ENCODE measurements around the gene GMDS. TPM values are rescaled to one million over a fixed set of nuclear protein-coding genes. Genes with fewer than 3 reads are reported as not detected.

Gene GMDS
- total and polyA plus RNA-seq, 2 donors = 19.9 to 28.4 TPM

DNA sequence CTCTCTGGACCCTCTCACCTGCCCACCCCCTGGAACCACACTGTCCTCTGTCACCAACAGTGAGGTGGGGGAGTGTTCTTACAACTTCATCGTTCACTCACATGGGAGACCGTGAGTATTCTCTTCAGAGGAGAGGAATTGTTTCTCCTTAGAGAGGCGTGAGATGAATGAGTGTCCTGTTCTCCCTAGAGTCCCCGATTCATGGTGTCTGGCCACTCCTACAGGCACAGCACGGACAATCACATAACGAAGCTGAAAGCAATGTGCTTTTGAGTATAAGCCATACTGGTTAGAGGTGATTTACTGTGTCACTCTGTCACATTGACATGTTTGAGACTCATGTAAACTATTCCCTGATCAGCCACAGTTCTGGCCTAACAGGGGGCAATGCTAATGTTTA, 581.1 kb downstream of the GMDS start:
- H3K36me3 ChIP-seq (ENCODE audit: control insufficient read depth in 2 of 2, insufficient read depth in 2 of 2, low read length in 1 of 2) = no peaks in the 10 kb centered on the region
- peaks cover 0 to 3% of the 10 kb centered on the region in 2 donors for H3K4me1 ChIP-seq (ENCODE audit: control insufficient read depth in 2 of 2, insufficient read depth in 2 of 2, low read length in 2 of 2)
- 92% methylated on average over 6 of the region's 6 CpGs for WGBS
- no peaks in the 10 kb centered on the region for H3K27me3 ChIP-seq (ENCODE audit: control insufficient read depth in 2 of 2, insufficient read depth in 1 of 2, low read length in 1 of 2)
- no peaks in the 10 kb centered on the region for H3K9me3 ChIP-seq (ENCODE audit: control insufficient read depth in 2 of 2, insufficient read depth in 1 of 2, low read length in 1 of 2)
- no peak overlapping the region for H3K4me3 ChIP-seq (ENCODE audit: low read length in 2 of 2)
- no peak for DNase-seq (ENCODE audit: low read depth in 6 of 9, low spot score in 9 of 9)
- no peak overlapping the region for H3K27ac ChIP-seq (ENCODE audit: low read depth in 1 of 2, low read length in 1 of 2)

DNA sequence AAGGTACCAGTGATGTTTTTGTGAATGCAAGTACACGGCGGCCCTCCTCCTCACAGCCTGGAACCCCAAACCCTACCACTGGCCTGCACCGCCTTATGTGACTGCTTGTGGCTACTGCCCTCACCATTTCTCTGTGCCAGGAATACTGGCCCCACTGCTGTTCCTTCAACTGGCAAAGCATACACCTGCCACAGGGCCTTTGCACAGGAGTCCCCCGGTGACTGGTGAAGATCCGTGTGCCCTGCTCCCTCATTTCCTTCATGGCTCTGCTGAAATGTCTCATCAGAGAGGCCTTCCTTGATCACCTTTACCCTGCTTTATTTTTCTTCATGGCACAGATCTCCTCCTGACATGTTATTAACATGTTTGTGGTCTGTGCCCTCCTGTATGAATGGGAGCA, 581.9 kb downstream of the GMDS start:
- Histone ChIP-seq H3K9me3 (ENCODE audit: control insufficient read depth in 2 of 2, insufficient read depth in 1 of 2, low read length in 1 of 2) (no peaks in the 10 kb centered on the region), H3K4me1 (ENCODE audit: control insufficient read depth in 2 of 2, insufficient read depth in 2 of 2, low read length in 2 of 2) (peaks cover 0 to 3% of the 10 kb centered on the region in 2 donors), H3K27me3 (ENCODE audit: control insufficient read depth in 2 of 2, insufficient read depth in 1 of 2, low read length in 1 of 2) (no peaks in the 10 kb centered on the region), H3K4me3 (ENCODE audit: low read length in 2 of 2) (no peak overlapping the region), H3K36me3 (ENCODE audit: control insufficient read depth in 2 of 2, insufficient read depth in 2 of 2, low read length in 1 of 2) (no peaks in the 10 kb centered on the region), H3K27ac (ENCODE audit: low read depth in 1 of 2, low read length in 1 of 2) (no peak overlapping the region)
- DNase-seq (ENCODE audit: low read depth in 6 of 9, low spot score in 9 of 9) = no peak
- 98% methylated on average over 5 of the region's 5 CpGs for WGBS

DNA sequence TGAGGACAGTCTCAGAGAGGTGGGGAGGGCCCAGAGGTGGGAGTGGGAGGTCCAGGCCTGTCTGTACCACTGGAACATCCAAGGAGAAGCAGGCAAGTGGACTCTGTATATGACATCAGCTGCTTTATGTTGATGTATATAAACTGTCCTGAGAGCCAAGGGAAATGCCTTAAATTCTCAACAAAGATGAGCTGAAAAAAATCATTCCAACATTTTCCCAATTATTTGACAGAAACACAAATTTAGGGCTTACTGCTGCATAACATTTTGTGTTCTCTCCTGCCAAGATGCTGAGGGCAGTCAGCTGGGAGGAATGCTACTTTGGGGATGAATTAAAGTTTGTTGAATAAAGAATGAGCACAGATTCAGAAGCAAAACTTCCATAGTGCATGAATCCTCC, 582.9 kb downstream of the GMDS start:
- peaks cover 0 to 3% of the 10 kb centered on the region in 2 donors for H3K4me1 ChIP-seq (ENCODE audit: control insufficient read depth in 2 of 2, insufficient read depth in 2 of 2, low read length in 2 of 2)
- no peak overlapping the region for H3K27ac ChIP-seq (ENCODE audit: low read depth in 1 of 2, low read length in 1 of 2)
- no peak overlapping the region for H3K4me3 ChIP-seq (ENCODE audit: low read length in 2 of 2)
- no peak for DNase-seq (ENCODE audit: low read depth in 6 of 9, low spot score in 9 of 9)
- no peaks in the 10 kb centered on the region for H3K9me3 ChIP-seq (ENCODE audit: control insufficient read depth in 2 of 2, insufficient read depth in 1 of 2, low read length in 1 of 2)
- no peaks in the 10 kb centered on the region for H3K27me3 ChIP-seq (ENCODE audit: control insufficient read depth in 2 of 2, insufficient read depth in 1 of 2, low read length in 1 of 2)
- no peaks in the 10 kb centered on the region for H3K36me3 ChIP-seq (ENCODE audit: control insufficient read depth in 2 of 2, insufficient read depth in 2 of 2, low read length in 1 of 2)

DNA sequence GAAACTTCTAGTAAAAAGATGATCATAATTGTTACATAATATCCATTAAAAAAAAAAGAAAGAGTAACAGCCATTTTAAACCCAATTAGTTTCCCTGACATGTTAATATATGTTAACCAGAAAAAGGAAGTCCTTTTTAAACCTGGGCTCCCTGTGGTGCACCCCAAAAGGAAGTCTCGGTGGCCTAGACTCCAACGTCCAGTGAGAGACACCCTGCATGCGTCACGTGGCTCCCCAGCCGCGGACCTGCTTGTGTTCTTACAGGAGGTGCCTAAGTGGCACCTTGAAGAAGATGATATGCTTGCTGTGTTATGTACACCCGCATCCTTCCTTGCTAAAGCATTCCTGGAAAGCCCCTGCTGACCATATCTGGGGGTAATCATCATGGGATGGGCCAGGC, 585.6 kb downstream of the GMDS start:
- Histone ChIP-seq H3K4me1 (ENCODE audit: control insufficient read depth in 2 of 2, insufficient read depth in 2 of 2, low read length in 2 of 2) (no peaks in the 10 kb centered on the region), H3K27me3 (ENCODE audit: control insufficient read depth in 2 of 2, insufficient read depth in 1 of 2, low read length in 1 of 2) (no peaks in the 10 kb centered on the region), H3K27ac (ENCODE audit: low read depth in 1 of 2, low read length in 1 of 2) (no peak overlapping the region), H3K36me3 (ENCODE audit: control insufficient read depth in 2 of 2, insufficient read depth in 2 of 2, low read length in 1 of 2) (no peaks in the 10 kb centered on the region), H3K4me3 (ENCODE audit: low read length in 2 of 2) (no peak overlapping the region), H3K9me3 (ENCODE audit: control insufficient read depth in 2 of 2, insufficient read depth in 1 of 2, low read length in 1 of 2) (no peaks in the 10 kb centered on the region)
- 63% methylated on average over 7 of the region's 7 CpGs for WGBS
- no peak for DNase-seq (ENCODE audit: low read depth in 6 of 9, low spot score in 9 of 9)

DNA sequence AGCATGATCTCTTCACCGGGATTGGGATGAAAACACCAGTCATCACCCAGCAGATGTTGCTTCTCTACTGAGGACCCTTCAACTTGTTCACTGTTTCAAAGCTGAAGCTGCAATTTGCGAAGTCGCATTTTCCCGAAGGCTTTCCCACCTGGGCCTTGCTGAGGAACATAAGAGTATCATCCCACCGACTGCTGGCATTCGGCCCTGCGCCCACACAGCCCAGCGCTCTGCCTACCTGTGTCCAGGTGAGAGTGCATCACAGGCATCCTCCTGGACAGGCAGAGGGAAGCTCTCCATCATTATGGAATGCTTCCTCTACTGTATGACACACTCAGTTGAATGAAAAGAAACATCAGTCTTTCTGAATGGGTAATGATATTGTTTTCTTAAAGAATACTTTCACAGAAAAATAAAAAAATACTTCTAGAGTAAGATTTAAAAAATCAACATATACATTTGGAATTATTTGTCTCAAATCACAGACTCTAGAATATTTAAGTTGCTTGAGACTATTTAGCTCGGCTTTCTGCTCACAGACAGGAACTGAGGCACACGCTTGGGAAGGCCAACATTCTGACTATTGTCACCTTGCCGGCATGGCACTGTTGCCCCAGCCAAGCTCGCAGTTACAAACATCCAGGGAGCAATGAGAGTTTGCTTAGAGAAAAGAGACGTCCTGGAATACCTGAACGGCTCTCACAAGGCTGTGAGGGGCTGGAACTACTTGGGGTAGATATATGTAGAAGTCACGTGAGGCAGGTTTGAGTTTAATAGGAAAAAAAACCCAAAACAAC, 587.0 kb downstream of the GMDS start:
- Histone ChIP-seq H3K27me3 (ENCODE audit: control insufficient read depth in 2 of 2, insufficient read depth in 1 of 2, low read length in 1 of 2) (no peaks in the 10 kb centered on the region), H3K4me1 (ENCODE audit: control insufficient read depth in 2 of 2, insufficient read depth in 2 of 2, low read length in 2 of 2) (no peaks in the 10 kb centered on the region), H3K9me3 (ENCODE audit: control insufficient read depth in 2 of 2, insufficient read depth in 1 of 2, low read length in 1 of 2) (no peaks in the 10 kb centered on the region), H3K36me3 (ENCODE audit: control insufficient read depth in 2 of 2, insufficient read depth in 2 of 2, low read length in 1 of 2) (no peaks in the 10 kb centered on the region), H3K27ac (ENCODE audit: low read depth in 1 of 2, low read length in 1 of 2) (no peak overlapping the region), H3K4me3 (ENCODE audit: low read length in 2 of 2) (no peak overlapping the region)
- WGBS = 98% methylated on average over 15 of the region's 15 CpGs
- DNase-seq (ENCODE audit: low read depth in 6 of 9, low spot score in 9 of 9) = no peak

DNA sequence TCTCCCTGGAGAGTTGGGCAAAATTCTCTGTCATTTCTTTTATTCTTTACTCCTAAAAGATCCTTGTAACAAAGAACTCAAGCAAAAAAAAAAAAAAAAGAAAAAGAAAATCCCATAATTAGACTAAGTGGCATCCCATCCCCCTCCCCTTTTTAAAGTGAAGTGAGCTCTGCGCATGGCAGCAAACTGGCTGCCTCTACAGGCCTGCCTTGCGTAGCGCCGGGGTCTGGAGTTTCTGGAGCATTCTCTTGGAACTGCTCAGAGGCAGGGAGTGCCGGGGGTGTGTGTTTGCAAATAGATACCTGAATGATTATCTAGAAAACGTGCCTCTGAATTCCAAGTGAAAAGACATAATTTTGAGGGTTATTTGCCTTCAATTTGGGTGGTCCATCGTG, 587.6 kb downstream of the GMDS start:
- no peaks in the 10 kb centered on the region for H3K9me3 ChIP-seq (ENCODE audit: control insufficient read depth in 2 of 2, insufficient read depth in 1 of 2, low read length in 1 of 2)
- H3K36me3 ChIP-seq (ENCODE audit: control insufficient read depth in 2 of 2, insufficient read depth in 2 of 2, low read length in 1 of 2) = no peaks in the 10 kb centered on the region
- no peaks in the 10 kb centered on the region for H3K27me3 ChIP-seq (ENCODE audit: control insufficient read depth in 2 of 2, insufficient read depth in 1 of 2, low read length in 1 of 2)
- H3K4me1 ChIP-seq (ENCODE audit: control insufficient read depth in 2 of 2, insufficient read depth in 2 of 2, low read length in 2 of 2) = no peaks in the 10 kb centered on the region
- no peak overlapping the region for H3K27ac ChIP-seq (ENCODE audit: low read depth in 1 of 2, low read length in 1 of 2)
- 96% methylated on average over 7 of the region's 7 CpGs for WGBS
- DNase-seq (ENCODE audit: low read depth in 6 of 9, low spot score in 9 of 9) = no peak
- H3K4me3 ChIP-seq (ENCODE audit: low read length in 2 of 2) = no peak overlapping the region

DNA sequence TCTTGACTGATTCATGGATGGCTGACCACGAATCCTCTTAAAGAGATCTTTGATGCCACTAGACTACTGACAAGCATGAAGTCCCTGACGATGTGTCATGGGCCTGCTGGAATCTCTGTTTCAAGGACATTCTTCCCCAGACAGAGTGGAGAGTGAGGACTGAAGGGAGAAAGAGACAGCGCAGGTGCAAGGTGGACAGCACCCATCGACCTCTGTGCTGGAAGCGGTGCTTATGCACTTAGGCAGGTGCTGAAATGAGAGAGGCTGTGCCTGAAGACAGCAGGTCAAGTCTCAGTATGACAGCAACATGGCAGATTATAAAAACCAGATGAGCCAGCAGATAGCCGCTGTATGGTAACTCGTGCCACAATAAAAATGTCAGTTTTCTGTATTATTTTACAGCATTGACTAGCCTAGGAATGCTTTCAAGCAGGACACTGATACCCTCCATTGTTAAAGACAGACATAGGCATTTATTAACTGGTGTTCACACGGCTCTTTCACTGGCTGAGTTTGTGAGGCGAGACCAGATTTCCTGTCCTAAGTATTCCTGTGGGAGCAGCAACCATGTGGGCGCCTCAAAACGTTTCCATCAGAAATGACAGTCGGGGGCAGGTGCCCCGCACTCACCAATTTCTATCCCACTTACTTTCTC, 588.2 kb downstream of the GMDS start:
- no peak overlapping the region for H3K4me3 ChIP-seq (ENCODE audit: low read length in 2 of 2)
- H3K9me3 ChIP-seq (ENCODE audit: control insufficient read depth in 2 of 2, insufficient read depth in 1 of 2, low read length in 1 of 2) = no peaks in the 10 kb centered on the region
- H3K4me1 ChIP-seq (ENCODE audit: control insufficient read depth in 2 of 2, insufficient read depth in 2 of 2, low read length in 2 of 2) = no peaks in the 10 kb centered on the region
- H3K36me3 ChIP-seq (ENCODE audit: control insufficient read depth in 2 of 2, insufficient read depth in 2 of 2, low read length in 1 of 2) = no peaks in the 10 kb centered on the region
- no peak overlapping the region for H3K27ac ChIP-seq (ENCODE audit: low read depth in 1 of 2, low read length in 1 of 2)
- WGBS = 96% methylated on average over 13 of the region's 13 CpGs
- DNase-seq (ENCODE audit: low read depth in 6 of 9, low spot score in 9 of 9) = no peak
- H3K27me3 ChIP-seq (ENCODE audit: control insufficient read depth in 2 of 2, insufficient read depth in 1 of 2, low read length in 1 of 2) = no peaks in the 10 kb centered on the region

DNA sequence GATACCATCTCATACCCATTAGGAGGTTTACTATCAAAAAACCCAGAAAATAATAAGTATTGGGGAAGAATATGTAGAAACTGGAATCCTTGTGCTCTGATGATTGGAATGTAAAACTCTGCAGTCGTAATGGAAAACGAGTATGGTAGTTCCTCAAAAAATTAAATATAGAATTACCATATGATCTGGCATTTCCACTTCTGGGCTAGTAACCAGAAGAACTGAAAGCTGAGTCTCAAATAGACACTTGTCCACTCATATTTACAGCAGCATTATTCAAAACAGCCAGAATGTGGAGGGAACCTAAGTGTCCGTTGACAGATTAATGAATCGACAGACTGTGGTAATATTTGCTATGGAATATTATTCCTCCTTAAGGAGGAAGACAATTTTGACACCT, 591.4 kb downstream of the GMDS start:
- H3K27me3 ChIP-seq (ENCODE audit: control insufficient read depth in 2 of 2, insufficient read depth in 1 of 2, low read length in 1 of 2) = no peaks in the 10 kb centered on the region
- no peak overlapping the region for H3K27ac ChIP-seq (ENCODE audit: low read depth in 1 of 2, low read length in 1 of 2)
- no peak for DNase-seq (ENCODE audit: low read depth in 6 of 9, low spot score in 9 of 9)
- no peaks in the 10 kb centered on the region for H3K9me3 ChIP-seq (ENCODE audit: control insufficient read depth in 2 of 2, insufficient read depth in 1 of 2, low read length in 1 of 2)
- no peaks in the 10 kb centered on the region for H3K36me3 ChIP-seq (ENCODE audit: control insufficient read depth in 2 of 2, insufficient read depth in 2 of 2, low read length in 1 of 2)
- no peak overlapping the region for H3K4me3 ChIP-seq (ENCODE audit: low read length in 2 of 2)
- H3K4me1 ChIP-seq (ENCODE audit: control insufficient read depth in 2 of 2, insufficient read depth in 2 of 2, low read length in 2 of 2) = no peaks in the 10 kb centered on the region
- 93% methylated on average over 4 of the region's 4 CpGs for WGBS

DNA sequence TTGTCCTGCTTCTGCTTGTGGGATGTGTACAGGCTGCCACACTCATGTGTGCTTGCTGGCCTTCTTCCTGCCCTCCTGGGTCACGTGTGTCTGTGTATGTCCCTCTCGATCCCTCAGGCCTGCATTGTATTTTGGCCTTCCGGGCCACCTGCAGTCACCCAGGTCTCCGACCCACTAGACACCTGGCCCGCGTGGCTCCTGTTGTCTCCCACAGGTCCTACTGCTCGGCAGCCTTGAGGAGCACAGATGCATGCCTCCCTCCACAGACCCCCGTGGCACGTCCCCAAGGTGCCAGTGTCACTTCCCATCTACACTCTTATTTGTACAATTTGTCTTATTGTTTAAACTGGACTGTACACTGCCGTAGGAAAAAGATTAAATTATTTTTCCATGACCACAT, 592.6 kb downstream of the GMDS start:
- no peak overlapping the region for H3K27ac ChIP-seq (ENCODE audit: low read depth in 1 of 2, low read length in 1 of 2)
- H3K9me3 ChIP-seq (ENCODE audit: control insufficient read depth in 2 of 2, insufficient read depth in 1 of 2, low read length in 1 of 2) = no peaks in the 10 kb centered on the region
- H3K4me3 ChIP-seq (ENCODE audit: low read length in 2 of 2) = no peak overlapping the region
- no peaks in the 10 kb centered on the region for H3K36me3 ChIP-seq (ENCODE audit: control insufficient read depth in 2 of 2, insufficient read depth in 2 of 2, low read length in 1 of 2)
- no peaks in the 10 kb centered on the region for H3K27me3 ChIP-seq (ENCODE audit: control insufficient read depth in 2 of 2, insufficient read depth in 1 of 2, low read length in 1 of 2)
- DNase-seq (ENCODE audit: low read depth in 6 of 9, low spot score in 9 of 9) = no peak
- H3K4me1 ChIP-seq (ENCODE audit: control insufficient read depth in 2 of 2, insufficient read depth in 2 of 2, low read length in 2 of 2) = no peaks in the 10 kb centered on the region
- WGBS = 97% methylated on average over 10 of the region's 10 CpGs
